ENCODE data around the gene B4GALT7. TPM values are rescaled to one million over a fixed set of nuclear protein-coding genes. Genes with fewer than 3 reads are reported as not detected.
A peak's percentile ranks its signal among the peaks of the same experiment; 100 is the strongest.

The B4GALT7 gene
- total RNA-seq, 1 experiment from 2014 or later: 26.3 TPM

DNA sequence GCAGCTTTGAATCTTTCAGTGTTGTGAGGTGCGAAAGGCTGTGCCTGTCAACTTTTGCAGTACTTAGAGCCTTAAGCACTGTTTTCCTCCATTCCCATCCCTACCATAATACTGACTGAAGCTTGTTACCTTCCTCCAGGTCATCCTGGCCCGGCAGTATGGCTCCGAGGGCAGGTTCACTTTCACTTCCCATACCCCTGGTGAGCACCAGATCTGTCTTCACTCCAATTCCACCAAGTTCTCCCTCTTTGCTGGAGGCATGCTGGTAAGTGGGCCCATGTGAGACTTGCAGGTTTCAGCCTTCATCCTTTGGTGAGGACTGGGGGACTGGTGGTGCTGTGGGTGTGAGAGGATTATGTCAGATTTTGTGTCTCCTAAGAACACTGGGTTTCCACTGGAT lies 6.4 kb upstream of the B4GALT7 start:
- Mint-ChIP-seq H3K27me3 (ENCODE audit: low read depth) (peaks cover 23% of the 10 kb centered on the region), H3K36me3 (ENCODE audit: insufficient read depth in 1 of 3, low read depth in 3 of 3) (peaks cover 25 to 46% (median 39%) of the 10 kb centered on the region in 3 experiments), H3K9me3 (no peaks in the 10 kb centered on the region; a peak in 1 of 5 replicates), H3K4me1 (peaks cover 4 to 9% of the 10 kb centered on the region in 2 experiments), H3K27ac (no peak overlapping the region), H3K4me3 (peak overlapping the region; percentile 96 to 100)
- no peak overlapping the region for H3K56ac ChIP-seq (ENCODE audit: insufficient read length, low read depth, low read length)
- H2BK20ac ChIP-seq (ENCODE audit: low read depth, low read length, poor library complexity, severe bottlenecking): no peak overlapping the region
- no CpG with 5 or more reads among the region's 3 CpGs for WGBS (ENCODE audit: extremely low coverage, insufficient read length, low lambda C conversion rate)
- H3K4me2 ChIP-seq (ENCODE audit: insufficient read depth, insufficient read length, low read length): no peak overlapping the region
- TF ChIP-seq, protein P1, sequence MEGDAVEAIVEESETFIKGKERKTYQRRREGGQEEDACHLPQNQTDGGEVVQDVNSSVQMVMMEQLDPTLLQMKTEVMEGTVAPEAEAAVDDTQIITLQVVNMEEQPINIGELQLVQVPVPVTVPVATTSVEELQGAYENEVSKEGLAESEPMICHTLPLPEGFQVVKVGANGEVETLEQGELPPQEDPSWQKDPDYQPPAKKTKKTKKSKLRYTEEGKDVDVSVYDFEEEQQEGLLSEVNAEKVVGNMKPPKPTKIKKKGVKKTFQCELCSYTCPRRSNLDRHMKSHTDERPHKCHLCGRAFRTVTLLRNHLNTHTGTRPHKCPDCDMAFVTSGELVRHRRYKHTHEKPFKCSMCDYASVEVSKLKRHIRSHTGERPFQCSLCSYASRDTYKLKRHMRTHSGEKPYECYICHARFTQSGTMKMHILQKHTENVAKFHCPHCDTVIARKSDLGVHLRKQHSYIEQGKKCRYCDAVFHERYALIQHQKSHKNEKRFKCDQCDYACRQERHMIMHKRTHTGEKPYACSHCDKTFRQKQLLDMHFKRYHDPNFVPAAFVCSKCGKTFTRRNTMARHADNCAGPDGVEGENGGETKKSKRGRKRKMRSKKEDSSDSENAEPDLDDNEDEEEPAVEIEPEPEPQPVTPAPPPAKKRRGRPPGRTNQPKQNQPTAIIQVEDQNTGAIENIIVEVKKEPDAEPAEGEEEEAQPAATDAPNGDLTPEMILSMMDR (conservative IDR thresholded peaks at IDR 0.05): no peak
- H3K9me3 ChIP-seq (ENCODE audit: control insufficient read depth, low read depth, low read length): no peaks in the 10 kb centered on the region
- H2BK5ac ChIP-seq (ENCODE audit: insufficient read length, low read length): no peak overlapping the region
- no peak overlapping the region for H4K5ac ChIP-seq (ENCODE audit: insufficient read length, low read depth, low read length)
- no peaks in the 10 kb centered on the region for H3K79me2 ChIP-seq (ENCODE audit: insufficient read depth, low read length)
- H3K23ac ChIP-seq (ENCODE audit: insufficient read length, low read depth, low read length): no peak overlapping the region
- H3K27ac ChIP-seq (ENCODE audit: insufficient read length, low read depth, low read length): no peak overlapping the region
- no peak overlapping the region for H2BK15ac ChIP-seq (ENCODE audit: low read depth, low read length)
- H3K23me2 ChIP-seq (ENCODE audit: insufficient read length, low read depth, low read length, poor library complexity, severe bottlenecking): peaks cover 6% of the 10 kb centered on the region
- no peak for DNase-seq
- no peak overlapping the region for H3K4ac ChIP-seq (ENCODE audit: low read depth, low read length)
- no peak overlapping the region for H3K14ac ChIP-seq (ENCODE audit: insufficient read depth, low read length)
- no peaks in the 10 kb centered on the region for H4K20me1 ChIP-seq (ENCODE audit: control insufficient read depth, insufficient read depth, insufficient read length)
- H3T11ph ChIP-seq (ENCODE audit: low read length): no peak overlapping the region
- H2AK5ac ChIP-seq (ENCODE audit: insufficient read length, low read length): no peak overlapping the region
- H3K9ac ChIP-seq (ENCODE audit: extremely low read depth, insufficient read length, low read length): no peak overlapping the region
- no peak overlapping the region for H4K8ac ChIP-seq (replicated peaks; ENCODE audit: insufficient read length, low read depth, low read length)
- no peaks in the 10 kb centered on the region for H3K79me1 ChIP-seq (ENCODE audit: insufficient read depth, low read depth, low read length, poor library complexity, severe bottlenecking)
- H2BK120ac ChIP-seq (ENCODE audit: low read depth, low read length, poor library complexity, severe bottlenecking): no peak overlapping the region
- H2BK12ac ChIP-seq (ENCODE audit: insufficient read length, low read depth, low read length): no peak overlapping the region
- no peak overlapping the region for H2AFZ ChIP-seq (ENCODE audit: low read length)
- H3K4me1 ChIP-seq (ENCODE audit: insufficient read depth, low read length): no peaks in the 10 kb centered on the region
- no peak overlapping the region for H3K18ac ChIP-seq (ENCODE audit: insufficient read length, low read depth, low read length)
- H3K27me3 ChIP-seq (ENCODE audit: insufficient read depth, low read length): no peaks in the 10 kb centered on the region; the same call in 1 of the 2 replicates
- no peak overlapping the region for H4K91ac ChIP-seq (ENCODE audit: insufficient read length, low read depth, low read length)
